Adrenal gland (tissue), 12 donors: ENCODE data around the gene MINDY3. TPM values are rescaled to one million over a fixed set of nuclear protein-coding genes. Genes with fewer than 3 reads are reported as not detected.

Experiments
- DNase-seq, 7 donors: peaks; one replicate each; pipeline ENCODE4 v3.0.0-alpha.2; 2019 to 2020
- H3K27ac ChIP-seq, 5 donors: fragments of 200-600 bp; sonication (generic) in 4 of 5; 1 replicate in 3 of 5; 2 replicates in 2 of 5; pipeline versions ENCODE4 v1.5.1 to v1.8.0; 2016 to 2020; ENCODE audit warnings: mild to moderate bottlenecking in 1 of 5
- H3K27me3 ChIP-seq: fragments of 200-600 bp; 2 replicates; pipeline ENCODE4 v1.8.0; 2021
- H3K36me3 ChIP-seq, 2 donors: fragments of 200-600 bp; replicated peaks in 1 of 2; 1 replicate in 1 of 2; 2 replicates in 1 of 2; pipeline versions ENCODE4 v1.5.1 to v1.8.0; 2018 to 2022
- H3K4me1 ChIP-seq, 2 donors: fragments of 200-600 bp; replicated peaks in 1 of 2; 1 replicate in 1 of 2; 2 replicates in 1 of 2; pipeline versions ENCODE4 v1.5.1 to v1.8.0; 2018 to 2021
- H3K4me3 ChIP-seq, 4 donors: fragments of 200-600 bp; sonication (generic) in 3 of 4; one replicate each; pipeline ENCODE4 v1.5.1; 2016 to 2018
- H3K9me3 ChIP-seq, 3 donors: fragments of 200-600 bp; sonication (generic) in 1 of 3; replicated peaks in 1 of 3; 1 replicate in 2 of 3; 2 replicates in 1 of 3; pipeline versions ENCODE4 v1.5.1 to v1.8.0; 2016 to 2021
- CTCF ChIP-seq, 6 experiments: fragments of 450-650 bp in 4 of 6; fragments of 200-600 bp in 2 of 6; sonication (generic) in 1 of 6; IDR thresholded peaks; 1 replicate in 5 of 6; 2 replicates in 1 of 6; pipeline versions ENCODE4 v1.5.1 to v1.8.0; 2016 to 2021; ENCODE audit warnings: antibody characterized with exemption in 6 of 6, mild to moderate bottlenecking in 2 of 6, moderate library complexity in 1 of 6
- POLR2A ChIP-seq, 2 donors: fragments of 450-650 bp; IDR thresholded peaks; one replicate each; pipeline ENCODE4 v1.6.1; 2017; ENCODE audit warnings: antibody characterized with exemption in 2 of 2, mild to moderate bottlenecking in 2 of 2, moderate library complexity in 1 of 2
- WGBS, 4 donors: extraction: QIAGEN DNeasy Blood & Tissue Kit in 2 of 4; methylation state at CpG; one replicate each; pipeline versions ENCODE4 v1.1.5 to v1.1.7; 2013 to 2017; 5-methylcytosine and 5-hydroxymethylcytosine counted together
- intact Hi-C, 2 donors: fragments of 100-400 bp; cut with DNase I; formaldehyde crosslinking; loops; one replicate each; pipeline versions ENCODE4 v1.14.1 to v1.15.0; 2022 to 2023
- polyA plus RNA-seq, 3 donors: library from polyadenylated mRNA; stranded (reverse); fragments of 200-250 nt in 2 of 3; fragments of 350-450 nt in 1 of 3; fragmentation: Illumina TruSeq in 1 of 3; extraction: RNeasy Lipid Tissue Mini Kit (QIAGEN cat#74804) in 1 of 3; gene quantifications; one replicate each; pipeline ENCODE4 v1.2.3, GENCODE V29; 2013 to 2014
- total RNA-seq, 9 donors: library from RNA; depleted of rRNA in 4 of 9; stranded (reverse); fragments of >200 nt in 4 of 9; fragments of 120-200 nt in 1 of 9; fragmentation: NEBNext Ultra II Directional in 1 of 9; extraction: Animal tissue kit (Norgen Biotek cat#: 25700) in 1 of 9; gene quantifications; one replicate each; pipeline versions ENCODE4 v1.1.0 to v1.2.4, GENCODE V29; 2013 to 2023
- donor health status: healthy with polysubstance abuse.
- donor health status: Bipolar disorder and iron deficiency.
- donor health status: DM: yes; HTN: yes; CAD: no.
- donor health status: DM: no; HTN: no; CAD: no.
- donor health status: DM: no; HTN: no; CAD: no.
- donor health status: DM: yes; HTN: yes; CAD: no.

MINDY3 gene
- total and polyA plus RNA-seq, 12 donors, result 16.7 to 40.3 (median 32.2) TPM

GRCh38 chr10:15796098-15796759 lies 64.1 kb downstream of the MINDY3 start:
- Histone ChIP-seq H3K9me3 (no peaks in the 10 kb centered on the region), H3K4me1 (peaks cover 14 to 21% of the 10 kb centered on the region in 2 donors), H3K27ac (no peak overlapping the region), H3K27me3 (no peaks in the 10 kb centered on the region), H3K36me3 (no peaks in the 10 kb centered on the region), H3K4me3 (no peak overlapping the region)
- WGBS, 4 donors, result 84 to 90% (median 87%) methylated on average over 5 of the region's 5 CpGs
- TF ChIP-seq CTCF (IDR thresholded peaks at IDR 0.05) (no peak), POLR2A (IDR thresholded peaks at IDR 0.05) (no peak)
- intact Hi-C loops, result no loop called here
- DNase-seq, result no peak

GRCh38 chr10:15795036-15795792 lies 65.1 kb downstream of the MINDY3 start:
- Histone ChIP-seq H3K4me1 (peaks cover 14 to 30% of the 10 kb centered on the region in 2 donors), H3K27me3 (no peaks in the 10 kb centered on the region), H3K4me3 (no peak overlapping the region), H3K36me3 (no peaks in the 10 kb centered on the region), H3K27ac (no peak overlapping the region), H3K9me3 (no peaks in the 10 kb centered on the region)
- DNase-seq, result no peak
- intact Hi-C loops, result no loop called here
- TF ChIP-seq POLR2A (IDR thresholded peaks at IDR 0.05) (no peak), CTCF (IDR thresholded peaks at IDR 0.05) (no peak)
- WGBS, 4 donors, result 90 to 93% (median 92%) methylated on average over 7 of the region's 7 CpGs

GRCh38 chr10:15794569-15794968 lies 65.7 kb downstream of the MINDY3 start:
- no peak overlapping the region for H3K27ac ChIP-seq
- intact Hi-C loops, result no loop called here
- no peak for TF ChIP-seq CTCF (IDR thresholded peaks at IDR 0.05)
- TF ChIP-seq POLR2A (IDR thresholded peaks at IDR 0.05), result no peak
- no peaks in the 10 kb centered on the region for H3K9me3 ChIP-seq
- DNase-seq, result no peak
- no peaks in the 10 kb centered on the region for H3K27me3 ChIP-seq
- peaks cover 14 to 36% of the 10 kb centered on the region in 2 donors for H3K4me1 ChIP-seq
- no peaks in the 10 kb centered on the region for H3K36me3 ChIP-seq
- no peak overlapping the region for H3K4me3 ChIP-seq

GRCh38 chr10:15793664-15794063 lies 66.6 kb downstream of the MINDY3 start:
- 91 to 100% (median 98%) methylated on average over 5 of the region's 5 CpGs for WGBS, 4 donors

More at GRCh38 chr10:15793664-15794063, 66.6 kb downstream of the MINDY3 start:
- H3K4me3 ChIP-seq, result no peak overlapping the region
- H3K27me3 ChIP-seq, result no peaks in the 10 kb centered on the region
- no peaks in the 10 kb centered on the region for H3K9me3 ChIP-seq
- no peak overlapping the region for H3K27ac ChIP-seq
- H3K36me3 ChIP-seq, result no peaks in the 10 kb centered on the region
- H3K4me1 ChIP-seq, result peaks cover 14 to 39% of the 10 kb centered on the region in 2 donors
- TF ChIP-seq CTCF (IDR thresholded peaks at IDR 0.05), result no peak
- TF ChIP-seq POLR2A (IDR thresholded peaks at IDR 0.05), result no peak
- no peak for DNase-seq
- intact Hi-C loops, result no loop called here
